Measurements from ENCODE around the gene TMEM128. TPM values are rescaled to one million over a fixed set of nuclear protein-coding genes. Genes with fewer than 3 reads are reported as not detected.
"Not testable (repeated sequence)": the region's sequence is repeated elsewhere in the genome, so short reads cannot be mapped to it uniquely, and the experiment has no call there.

TMEM128 gene
- total RNA-seq, 1 donor from 2014 or later, result 15.5 TPM

GRCh38 chr4:4202510-4202909, 45.5 kb downstream of the TMEM128 start:
- intact Hi-C loops (cut with micrococcal nuclease), result no loop called here

GRCh38 chr4:4200624-4201023, 47.4 kb downstream of the TMEM128 start:
- intact Hi-C loops (cut with micrococcal nuclease), result no loop called here

DNA sequence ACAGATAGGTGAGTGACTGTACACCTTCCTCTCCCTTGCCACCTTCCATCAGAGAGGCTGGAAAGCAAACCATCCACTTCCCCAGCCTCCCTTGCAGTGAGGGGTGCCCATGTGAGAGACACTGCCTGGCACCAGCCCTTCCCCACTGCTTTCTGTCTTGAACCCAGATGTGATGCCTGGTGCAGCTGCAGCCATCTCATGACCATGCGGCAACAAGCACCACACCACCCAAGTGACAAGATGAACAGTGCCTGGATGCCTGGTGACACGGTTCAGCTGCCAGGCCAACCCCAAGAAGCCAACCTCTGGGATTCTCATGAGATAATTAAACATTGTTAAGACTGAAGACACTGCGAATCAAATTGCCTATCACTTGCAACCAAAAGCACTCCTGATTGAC, 52.7 kb downstream of the TMEM128 start:
- intact Hi-C loops (cut with micrococcal nuclease), result no loop called here

DNA sequence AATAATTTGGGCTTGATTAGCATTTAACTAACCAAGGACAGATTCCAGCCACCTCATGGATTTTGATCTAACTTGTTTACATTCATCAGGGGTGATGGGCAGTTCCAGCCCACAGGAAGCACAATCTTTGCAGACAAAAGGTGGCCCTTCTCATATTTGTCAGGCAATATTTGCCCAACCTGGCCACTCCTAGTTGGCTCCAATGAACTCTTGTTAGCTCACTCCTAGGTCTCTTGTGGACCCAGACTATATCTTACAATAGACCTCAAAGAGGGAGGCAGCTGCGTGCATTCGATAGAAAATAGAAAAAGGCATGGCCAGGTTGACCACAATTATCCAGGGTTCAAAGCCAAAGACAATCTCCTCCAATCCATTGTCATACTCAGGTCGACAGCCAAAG, 59.5 kb downstream of the TMEM128 start:
- intact Hi-C loops (cut with micrococcal nuclease), result not testable (repeated sequence)

Other genes starting within 250 kb of the TMEM128 start
- gene OTOP1, start 21.3 kb downstream of the TMEM128 start, total RNA-seq, result not detected in 2 replicates
- 32.7 and 33.6 TPM in 2 replicates for gene LYAR, start 41.9 kb upstream of the TMEM128 start, total RNA-seq
- gene ZBTB49, start 42.0 kb upstream of the TMEM128 start, total RNA-seq, result 6.9 and 8.4 TPM in 2 replicates
- gene NSG1, start 138.9 kb upstream of the TMEM128 start, total RNA-seq, result 0.69 and 1.1 TPM in 2 replicates

All from T-helper 1 cell treated with Interleukin-12 subunit alpha and Interleukin-12 subunit beta and Interleukin-4 antibody, amounts not matched to agents 30 ng/mL and 1 ng/mL, for 36 hours (primary cell).